IMR-90 (cell line): Measurements from ENCODE around the gene SUPT3H.

ENCODE experiments used
- BHLHE40 ChIP-seq: fragments of 150-350 bp; IDR thresholded peaks from 2 replicates; pipeline ENCODE4 v1.6.1; 2016; ENCODE audit warnings: mild to moderate bottlenecking, low read depth, low read length
- CEBPB ChIP-seq: IDR thresholded peaks from 2 replicates; pipeline ENCODE4 v1.6.1; 2012; ENCODE audit warnings: low read depth, low read length, improper control_type of control experiment
- CTCF ChIP-seq: conservative IDR thresholded peaks from 2 replicates; pipeline ENCODE4 v1.5.1; 2012; ENCODE audit warnings: mild to moderate bottlenecking, low read depth, low read length, improper control_type of control experiment
- FOS ChIP-seq: fragments of 150-350 bp; IDR thresholded peaks from 2 replicates; pipeline ENCODE4 v1.6.1; 2016; ENCODE audit warnings: low read depth, low read length
- MAFK ChIP-seq: IDR thresholded peaks from 2 replicates; pipeline ENCODE4 v1.6.1; 2012; ENCODE audit warnings: low read depth, low read length, improper control_type of control experiment
- MXI1 ChIP-seq: IDR thresholded peaks from 2 replicates; pipeline ENCODE4 v1.6.1; 2012; ENCODE audit warnings: low read depth, mild to moderate bottlenecking, low read length, moderate library complexity, borderline replicate concordance
- NFE2L2 ChIP-seq: fragments of 150-350 bp; IDR thresholded peaks from 2 replicates; pipeline ENCODE4 v1.6.1; 2016; ENCODE audit warnings: low read depth, mild to moderate bottlenecking, low read length
- POLR2A ChIP-seq: IDR thresholded peaks from 2 replicates; pipeline ENCODE4 v1.6.1; 2012; ENCODE audit warnings: mild to moderate bottlenecking, low read depth, low read length
- RAD21 ChIP-seq: IDR thresholded peaks from 2 replicates; pipeline ENCODE4 v1.6.1; 2012; ENCODE audit warnings: low read length, improper control_type of control experiment
- RCOR1 ChIP-seq: IDR thresholded peaks from 2 replicates; pipeline ENCODE4 v1.6.1; 2012; ENCODE audit warnings: mild to moderate bottlenecking, low read length, improper control_type of control experiment; ENCODE audit not compliant: insufficient replicate concordance
- RFX5 ChIP-seq: IDR thresholded peaks from 2 replicates; pipeline ENCODE4 v1.8.0; 2012; ENCODE audit warnings: low read depth, mild to moderate bottlenecking, low read length, moderate library complexity
- SMC3 ChIP-seq: fragments of 150-350 bp; IDR thresholded peaks from 2 replicates; pipeline ENCODE4 v1.6.1; 2016; ENCODE audit warnings: low read depth, mild to moderate bottlenecking, antibody characterized with exemption, low read length, moderate library complexity
- USF2 ChIP-seq: fragments of 150-350 bp; IDR thresholded peaks from 2 replicates; pipeline ENCODE4 v1.6.1; 2017; ENCODE audit warnings: mild to moderate bottlenecking, antibody characterized with exemption, low read length, low read depth

GRCh38 chr6:44850312-44850711 lies 527.4 kb downstream of the SUPT3H start:
- TF ChIP-seq CTCF (no peak), RCOR1 (no peak), POLR2A (no peak), MAFK (no peak), RAD21 (no peak), SMC3 (no peak), BHLHE40 (no peak), FOS (no peak), MXI1 (no peak), USF2 (no peak), NFE2L2 (no peak), CEBPB (no peak), RFX5 (no peak)
